Mucosa of stomach (tissue), 1 donor: Measurements from ENCODE around the gene SHF.
A peak's percentile ranks its signal among the peaks of the same experiment; 100 is the strongest.

Experiments
- H3K27me3 ChIP-seq: one replicate; pipeline ENCODE4 v1.7.0; 2013; ENCODE audit warnings: mild to moderate bottlenecking, low read length; ENCODE audit not compliant: control insufficient read depth, insufficient read depth
- H3K36me3 ChIP-seq: one replicate; pipeline ENCODE4 v1.7.0; 2013; ENCODE audit warnings: low read length; ENCODE audit not compliant: control insufficient read depth, insufficient read depth
- H3K4me1 ChIP-seq: one replicate; pipeline ENCODE4 v1.7.0; 2013; ENCODE audit warnings: mild to moderate bottlenecking, low read length; ENCODE audit not compliant: control insufficient read depth, insufficient read depth
- H3K4me3 ChIP-seq: one replicate; pipeline ENCODE4 v1.7.0; 2013; ENCODE audit warnings: low read length
- H3K9ac ChIP-seq: one replicate; pipeline ENCODE4 v1.7.0; 2013; ENCODE audit warnings: mild to moderate bottlenecking, low read length, moderate library complexity
- H3K9me3 ChIP-seq: one replicate; pipeline ENCODE4 v1.7.0; 2013; ENCODE audit warnings: mild to moderate bottlenecking, low read length, moderate library complexity; ENCODE audit not compliant: control insufficient read depth
- donor health status: Pancreatic carcinoma.

Gene SHF

GRCh38 chr15:45221053-45221599 is 33.4 kb upstream of the SHF start:
- no peaks in the 10 kb centered on the region for H3K27me3 ChIP-seq
- no peak overlapping the region for H3K9ac ChIP-seq
- no peaks in the 10 kb centered on the region for H3K36me3 ChIP-seq
- no peak overlapping the region for H3K4me3 ChIP-seq
- H3K4me1 ChIP-seq, result peaks cover 7% of the 10 kb centered on the region
- no peaks in the 10 kb centered on the region for H3K9me3 ChIP-seq

GRCh38 chr15:45212493-45212892 is 24.7 kb upstream of the SHF start:
- no peaks in the 10 kb centered on the region for H3K4me1 ChIP-seq
- no peak overlapping the region for H3K4me3 ChIP-seq
- no peaks in the 10 kb centered on the region for H3K36me3 ChIP-seq
- no peaks in the 10 kb centered on the region for H3K27me3 ChIP-seq
- H3K9me3 ChIP-seq, result no peaks in the 10 kb centered on the region
- no peak overlapping the region for H3K9ac ChIP-seq

GRCh38 chr15:45205192-45205591 is 17.4 kb upstream of the SHF start:
- Histone ChIP-seq H3K9ac (no peak overlapping the region), H3K4me1 (peaks cover 6% of the 10 kb centered on the region), H3K4me3 (no peak overlapping the region), H3K9me3 (no peaks in the 10 kb centered on the region), H3K27me3 (no peaks in the 10 kb centered on the region), H3K36me3 (no peaks in the 10 kb centered on the region)

GRCh38 chr15:45203182-45203581 is 15.4 kb upstream of the SHF start:
- no peak overlapping the region for H3K4me3 ChIP-seq
- no peak overlapping the region for H3K9ac ChIP-seq
- H3K36me3 ChIP-seq, result no peaks in the 10 kb centered on the region
- H3K4me1 ChIP-seq, result peaks cover 12% of the 10 kb centered on the region
- H3K9me3 ChIP-seq, result no peaks in the 10 kb centered on the region
- H3K27me3 ChIP-seq, result no peaks in the 10 kb centered on the region

GRCh38 chr15:45201869-45202268 is 14.1 kb upstream of the SHF start:
- no peaks in the 10 kb centered on the region for H3K36me3 ChIP-seq
- H3K27me3 ChIP-seq, result no peaks in the 10 kb centered on the region
- H3K4me1 ChIP-seq, result peaks cover 12% of the 10 kb centered on the region
- H3K9ac ChIP-seq, result no peak overlapping the region
- H3K9me3 ChIP-seq, result no peaks in the 10 kb centered on the region
- no peak overlapping the region for H3K4me3 ChIP-seq

GRCh38 chr15:45201557-45201859 is 13.7 kb upstream of the SHF start:
- H3K4me1 ChIP-seq, result peaks cover 12% of the 10 kb centered on the region
- no peaks in the 10 kb centered on the region for H3K9me3 ChIP-seq
- no peak overlapping the region for H3K4me3 ChIP-seq
- no peaks in the 10 kb centered on the region for H3K36me3 ChIP-seq
- H3K27me3 ChIP-seq, result no peaks in the 10 kb centered on the region
- no peak overlapping the region for H3K9ac ChIP-seq

GRCh38 chr15:45200799-45201556 is 13.2 kb upstream of the SHF start:
- Histone ChIP-seq H3K9me3 (no peaks in the 10 kb centered on the region), H3K9ac (peak overlapping the region; percentile 80), H3K27me3 (no peaks in the 10 kb centered on the region), H3K36me3 (no peaks in the 10 kb centered on the region), H3K4me1 (peaks cover 12% of the 10 kb centered on the region), H3K4me3 (peak overlapping the region; percentile 66)

- Histone ChIP-seq H3K4me1 (peaks cover 12% of the 10 kb centered on the region), H3K9ac (peak overlapping the region; percentile 80), H3K36me3 (no peaks in the 10 kb centered on the region)
These were observed 12.4 kb upstream of the SHF start for GRCh38 chr15:45200001-45200798.

GRCh38 chr15:45199136-45199810 is 11.5 kb upstream of the SHF start:
- Histone ChIP-seq H3K36me3 (no peaks in the 10 kb centered on the region), H3K4me3 (peak overlapping the region; percentile 53), H3K27me3 (no peaks in the 10 kb centered on the region), H3K9ac (peak overlapping the region; percentile 80), H3K9me3 (no peaks in the 10 kb centered on the region), H3K4me1 (peaks cover 6% of the 10 kb centered on the region)

More at GRCh38 chr15:45200001-45200798, 12.4 kb upstream of the SHF start:
- no peaks in the 10 kb centered on the region for H3K9me3 ChIP-seq
- no peaks in the 10 kb centered on the region for H3K27me3 ChIP-seq
- peak overlapping the region; percentile 66 for H3K4me3 ChIP-seq

- Histone ChIP-seq H3K4me3 (peak overlapping the region; percentile 53), H3K4me1 (peaks cover 6% of the 10 kb centered on the region), H3K9me3 (no peaks in the 10 kb centered on the region), H3K9ac (peak overlapping the region; percentile 80), H3K36me3 (no peaks in the 10 kb centered on the region), H3K27me3 (no peaks in the 10 kb centered on the region)
These were observed 10.8 kb upstream of the SHF start for GRCh38 chr15:45198337-45199135.

- H3K9ac ChIP-seq, result no peak overlapping the region
- no peaks in the 10 kb centered on the region for H3K9me3 ChIP-seq
- H3K36me3 ChIP-seq, result no peaks in the 10 kb centered on the region
- peaks cover 6% of the 10 kb centered on the region for H3K4me1 ChIP-seq
- H3K4me3 ChIP-seq, result no peak overlapping the region
- H3K27me3 ChIP-seq, result no peaks in the 10 kb centered on the region
These were observed 9.7 kb upstream of the SHF start for GRCh38 chr15:45197512-45197911.
